ENCODE measurements around the gene RNF103. TPM values are rescaled to one million over a fixed set of nuclear protein-coding genes. Genes with fewer than 3 reads are reported as not detected.

The RNF103 gene
- total RNA-seq, 2 experiments from 2014 or later, result 8.4 to 10.0 TPM

- peaks cover 2% of the 10 kb centered on the region for H3K27me3 Mint-ChIP-seq
- H3K4me3 Mint-ChIP-seq, result peak overlapping the region; percentile 95
- POLR2A ChIA-PET, result interaction anchor here (0.6 to 2.4 kb wide), 6 partner anchors 38 to 250 kb away, joined by 3 to 16 read pairs (median 3); partner anchors contain the start of gene KDM3A
- no peaks in the 10 kb centered on the region for H3K9me3 Mint-ChIP-seq (ENCODE audit: low read depth)
- ATAC-seq (no peak), DNase-seq (peak; percentile 46)
- H3K27ac Mint-ChIP-seq, result peak overlapping the region; percentile 96
- CTCF ChIA-PET, result interaction anchor here (0.6 to 1.3 kb wide), 4 partner anchors 19 to 142 kb away, joined by 3 to 4 read pairs (median 4); no protein-coding TSS in a partner anchor
- peaks cover 20% of the 10 kb centered on the region for H3K36me3 Mint-ChIP-seq (ENCODE audit: low read depth)
- peaks cover 38% of the 10 kb centered on the region for H3K4me1 Mint-ChIP-seq
- intact Hi-C loops (cut with DNase I, micrococcal nuclease), result loop anchor here (1.0 to 5.0 kb wide), 8 partner anchors 38 to 515 kb away; partner anchors contain the start of genes CHMP3 (in 2 of the 2), KDM3A (in 2 of the 2), IMMT (in 1 of the 2) and POLR1A (in 1 of the 2)
Observed at GRCh38 chr2:86622519-86623042, 1.1 kb downstream of the RNF103 start.

DNA sequence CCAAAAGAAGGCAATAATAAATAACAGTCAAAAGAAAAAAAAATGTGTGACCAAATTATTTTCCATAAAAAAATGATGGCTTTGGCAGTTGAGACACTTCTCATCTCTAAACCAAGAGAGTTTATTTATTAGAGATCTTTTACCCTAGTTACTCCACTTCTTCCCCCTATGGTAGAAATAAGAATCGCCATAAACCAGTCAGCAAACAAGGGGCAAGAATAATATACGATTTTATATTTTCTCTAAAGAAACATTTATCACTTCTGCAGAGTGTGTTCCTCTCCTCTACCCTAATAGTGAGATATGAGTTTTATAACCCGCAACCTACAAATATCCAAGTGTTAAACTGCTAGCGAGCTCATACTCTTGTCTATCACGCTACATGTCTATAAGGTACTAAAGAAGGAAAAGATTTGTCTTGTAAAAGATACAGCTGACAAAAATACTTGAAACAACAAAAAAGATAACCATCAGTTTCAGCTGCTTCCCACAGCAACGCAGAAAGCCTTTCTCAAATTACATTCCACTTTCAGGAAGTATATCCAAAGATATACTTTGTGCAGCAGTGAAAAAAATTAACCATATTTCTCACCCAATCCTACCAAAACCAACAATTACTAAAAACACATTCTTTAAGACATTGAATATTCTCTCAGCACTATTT, 2.3 kb downstream of the RNF103 start:
- DNase-seq, result no peak

GRCh38 chr2:86617738-86618137, 5.9 kb downstream of the RNF103 start:
- no peak overlapping the region for H3K27ac Mint-ChIP-seq
- ChIA-PET POLR2A (no interaction called here), CTCF (interaction anchor here (1.0 kb wide), 1 partner anchor 9 kb away, joined by 4 read pairs; no protein-coding TSS in a partner anchor)
- DNase-seq, result no peak
- intact Hi-C loops (cut with DNase I, micrococcal nuclease), result no loop called here
- no peak for ATAC-seq
- no peak overlapping the region for H3K4me3 Mint-ChIP-seq
- H3K9me3 Mint-ChIP-seq (ENCODE audit: low read depth), result no peaks in the 10 kb centered on the region
- peaks cover 48% of the 10 kb centered on the region for H3K4me1 Mint-ChIP-seq
- H3K27me3 Mint-ChIP-seq, result no peaks in the 10 kb centered on the region
- H3K36me3 Mint-ChIP-seq (ENCODE audit: low read depth), result peaks cover 43% of the 10 kb centered on the region

More for the DNA sequence above, 2.3 kb downstream of the RNF103 start:
- intact Hi-C loops (cut with DNase I, micrococcal nuclease), result loop anchor here (5.0 kb wide), 2 partner anchors 39 to 514 kb away; partner anchors contain the start of genes POLR1A (in 1 of the 2) and PTCD3 (in 1 of the 2)
- H3K36me3 Mint-ChIP-seq (ENCODE audit: low read depth), result peaks cover 26% of the 10 kb centered on the region
- H3K9me3 Mint-ChIP-seq (ENCODE audit: low read depth), result no peaks in the 10 kb centered on the region
- CTCF ChIA-PET, result interaction anchor here (0.5 to 1.3 kb wide), 4 partner anchors 53 to 745 kb away, joined by 3 to 4 read pairs (median 3); no protein-coding TSS in a partner anchor
- peak overlapping the region; percentile 95 for H3K4me3 Mint-ChIP-seq
- POLR2A ChIA-PET, result interaction anchor here (2.0 to 2.4 kb wide), 2 partner anchors 178 to 180 kb away, joined by 5 to 16 read pairs; partner anchors contain the start of gene KDM3A
- peaks cover 46% of the 10 kb centered on the region for H3K4me1 Mint-ChIP-seq
- peak overlapping the region; percentile 37 for H3K27ac Mint-ChIP-seq
- no peak for ATAC-seq
- H3K27me3 Mint-ChIP-seq, result peaks cover 2% of the 10 kb centered on the region

- Mint-ChIP-seq H3K27me3 (no peaks in the 10 kb centered on the region), H3K4me3 (no peak overlapping the region), H3K9me3 (ENCODE audit: low read depth) (no peaks in the 10 kb centered on the region), H3K27ac (no peak overlapping the region), H3K4me1 (peaks cover 48% of the 10 kb centered on the region), H3K36me3 (ENCODE audit: low read depth) (peaks cover 43% of the 10 kb centered on the region)
- DNase-seq (no peak), ATAC-seq (no peak)
- POLR2A ChIA-PET, result no interaction called here
- CTCF ChIA-PET, result interaction anchor here (1.0 kb wide), 1 partner anchor 9 kb away, joined by 4 read pairs; no protein-coding TSS in a partner anchor
- intact Hi-C loops (cut with DNase I, micrococcal nuclease), result no loop called here
Observed at GRCh38 chr2:86617153-86617552, 6.5 kb downstream of the RNF103 start.

DNA sequence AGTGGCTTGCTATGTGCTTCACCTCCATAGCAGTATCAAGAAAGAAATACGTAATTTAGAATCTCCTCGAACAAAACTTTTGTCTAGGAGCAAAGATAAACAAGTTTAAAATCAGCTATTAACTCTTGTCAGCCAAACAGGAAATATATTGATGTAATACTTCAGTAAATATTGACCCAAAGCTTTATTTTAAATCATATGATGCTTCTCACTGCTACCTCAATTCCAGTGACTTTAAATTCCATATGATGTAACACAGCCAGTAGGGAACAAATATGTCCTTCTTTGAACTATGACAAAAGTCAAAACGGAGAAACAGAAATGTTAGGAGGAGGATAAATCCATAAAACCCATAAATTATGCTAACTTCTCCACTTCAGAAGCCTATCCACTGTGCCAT, 7.2 kb downstream of the RNF103 start:
- H3K36me3 Mint-ChIP-seq (ENCODE audit: low read depth), result peaks cover 45% of the 10 kb centered on the region
- no peaks in the 10 kb centered on the region for H3K9me3 Mint-ChIP-seq (ENCODE audit: low read depth)
- ATAC-seq (no peak), DNase-seq (no peak)
- intact Hi-C loops (cut with DNase I, micrococcal nuclease), result no loop called here
- ChIA-PET POLR2A (no interaction called here), CTCF (interaction anchor here (0.5 kb wide), 1 partner anchor 100 kb away, joined by 8 read pairs; no protein-coding TSS in a partner anchor)
- no peaks in the 10 kb centered on the region for H3K27me3 Mint-ChIP-seq
- peaks cover 48% of the 10 kb centered on the region for H3K4me1 Mint-ChIP-seq
- H3K27ac Mint-ChIP-seq, result no peak overlapping the region
- no peak overlapping the region for H3K4me3 Mint-ChIP-seq

GRCh38 chr2:86615596-86615995, 8.1 kb downstream of the RNF103 start:
- H3K9me3 Mint-ChIP-seq (ENCODE audit: low read depth), result no peaks in the 10 kb centered on the region
- H3K4me3 Mint-ChIP-seq, result no peak overlapping the region
- intact Hi-C loops (cut with DNase I, micrococcal nuclease), result no loop called here
- peaks cover 54% of the 10 kb centered on the region for H3K36me3 Mint-ChIP-seq (ENCODE audit: low read depth)
- ATAC-seq (no peak), DNase-seq (no peak)
- peaks cover 48% of the 10 kb centered on the region for H3K4me1 Mint-ChIP-seq
- H3K27me3 Mint-ChIP-seq, result no peaks in the 10 kb centered on the region
- ChIA-PET CTCF (no interaction called here), POLR2A (interaction anchor here (0.6 kb wide), 1 partner anchor 169 kb away, joined by 4 read pairs; no protein-coding TSS in a partner anchor)
- H3K27ac Mint-ChIP-seq, result no peak overlapping the region

DNA sequence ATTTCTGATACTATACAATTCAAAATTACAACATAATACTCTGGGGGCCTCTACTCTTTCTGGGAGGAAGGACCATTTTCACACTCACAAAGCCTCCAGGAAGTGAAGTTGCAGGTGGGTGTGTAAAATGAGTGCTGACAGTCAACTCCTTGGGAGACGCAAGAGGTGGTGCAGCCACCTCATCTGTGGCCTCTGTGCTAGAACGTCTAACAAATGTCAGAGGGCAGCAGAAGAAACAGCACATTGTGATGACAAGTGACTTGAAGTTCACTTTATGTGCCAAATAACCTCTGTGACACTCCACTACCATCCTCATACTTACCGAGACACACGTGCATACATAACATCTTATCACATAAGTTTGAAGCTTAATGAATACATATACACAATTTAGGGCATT, 10.2 kb downstream of the RNF103 start:
- POLR2A ChIA-PET, result no interaction called here
- ATAC-seq (no peak), DNase-seq (peak; percentile 9)
- peaks cover 33% of the 10 kb centered on the region for H3K4me1 Mint-ChIP-seq
- H3K9me3 Mint-ChIP-seq (ENCODE audit: low read depth), result no peaks in the 10 kb centered on the region
- peaks cover 51% of the 10 kb centered on the region for H3K36me3 Mint-ChIP-seq (ENCODE audit: low read depth)
- CTCF ChIA-PET, result no interaction called here
- H3K27ac Mint-ChIP-seq, result no peak overlapping the region
- no peak overlapping the region for H3K4me3 Mint-ChIP-seq
- H3K27me3 Mint-ChIP-seq, result no peaks in the 10 kb centered on the region
- intact Hi-C loops (cut with DNase I, micrococcal nuclease), result no loop called here

DNA sequence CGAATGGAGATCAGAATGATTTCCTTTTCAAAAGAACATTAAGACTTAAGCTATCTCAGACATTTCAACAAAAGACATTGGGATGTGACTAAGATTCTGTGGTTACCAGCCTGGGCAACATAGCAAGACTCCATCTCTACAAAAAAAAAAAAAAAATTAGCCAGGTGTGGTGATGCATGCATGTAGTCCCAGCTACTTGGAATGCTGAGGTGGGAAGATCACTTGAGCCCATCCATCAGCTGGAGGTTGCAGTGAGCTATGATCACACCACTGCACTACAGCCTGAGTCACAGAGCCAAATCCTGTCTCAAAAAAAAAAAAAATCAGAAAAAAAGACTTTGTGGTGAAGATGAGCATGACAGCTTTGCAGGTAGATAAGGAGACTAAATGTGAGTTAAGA, 12.8 kb downstream of the RNF103 start:
- ChIA-PET CTCF (interaction anchor here (1.6 kb wide), 1 partner anchor 18 kb away, joined by 4 read pairs; no protein-coding TSS in a partner anchor), POLR2A (no interaction called here)
- Mint-ChIP-seq H3K9me3 (ENCODE audit: low read depth) (no peaks in the 10 kb centered on the region), H3K27me3 (no peaks in the 10 kb centered on the region), H3K36me3 (ENCODE audit: low read depth) (peaks cover 39% of the 10 kb centered on the region), H3K4me1 (peaks cover 16% of the 10 kb centered on the region), H3K4me3 (no peak overlapping the region), H3K27ac (no peak overlapping the region)
- intact Hi-C loops (cut with DNase I, micrococcal nuclease), result no loop called here
- DNase-seq (no peak), ATAC-seq (no peak)

DNA sequence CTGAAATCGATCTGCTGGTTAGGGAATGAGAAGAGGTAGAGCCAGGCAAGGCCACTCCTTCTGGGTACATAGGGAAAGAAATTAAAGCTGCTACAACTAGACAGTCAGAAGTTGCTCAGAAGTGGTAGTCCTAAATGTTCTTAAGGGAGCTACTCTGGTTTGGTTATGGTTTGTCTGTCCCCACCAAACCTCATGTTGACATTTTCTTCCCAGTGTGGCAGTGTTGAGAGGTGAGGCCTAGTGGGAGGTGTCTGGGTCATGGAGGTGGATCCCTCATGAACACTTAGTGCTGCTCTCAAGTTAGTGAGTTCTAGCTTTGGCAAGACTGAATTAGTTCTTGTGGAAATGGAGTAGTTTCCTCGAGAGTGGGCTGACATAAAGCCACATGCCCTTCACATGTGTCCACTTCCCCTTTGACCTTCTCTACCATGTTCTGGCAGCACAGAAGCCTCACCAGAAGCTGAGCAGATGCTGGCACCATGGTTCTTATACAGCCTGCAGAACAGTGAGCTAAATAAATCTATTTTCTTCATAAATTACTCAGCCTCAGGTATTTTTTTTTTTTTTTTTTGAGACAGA, 14.7 kb downstream of the RNF103 start:
- ATAC-seq (no peak), DNase-seq (no peak)
- Mint-ChIP-seq H3K27me3 (no peaks in the 10 kb centered on the region), H3K4me1 (peaks cover 13% of the 10 kb centered on the region), H3K9me3 (ENCODE audit: low read depth) (no peaks in the 10 kb centered on the region), H3K36me3 (ENCODE audit: low read depth) (peaks cover 45% of the 10 kb centered on the region), H3K27ac (no peak overlapping the region), H3K4me3 (no peak overlapping the region)
- intact Hi-C loops (cut with DNase I, micrococcal nuclease), result no loop called here
- ChIA-PET POLR2A (no interaction called here), CTCF (interaction anchor here (1.2 kb wide), 1 partner anchor 367 kb away, joined by 3 read pairs; no protein-coding TSS in a partner anchor)

- DNase-seq, result no peak
- H3K9me3 Mint-ChIP-seq (ENCODE audit: low read depth), result no peaks in the 10 kb centered on the region
- intact Hi-C loops (cut with DNase I, micrococcal nuclease), result no loop called here
- no peaks in the 10 kb centered on the region for H3K27me3 Mint-ChIP-seq
- H3K36me3 Mint-ChIP-seq (ENCODE audit: low read depth), result peaks cover 30% of the 10 kb centered on the region
- ATAC-seq, result no peak
- H3K4me1 Mint-ChIP-seq, result peaks cover 1% of the 10 kb centered on the region
- CTCF ChIA-PET, result interaction anchor here (1.4 kb wide), 1 partner anchor 13 kb away, joined by 5 read pairs; no protein-coding TSS in a partner anchor
- POLR2A ChIA-PET, result no interaction called here
- no peak overlapping the region for H3K4me3 Mint-ChIP-seq
- no peak overlapping the region for H3K27ac Mint-ChIP-seq
Observed at GRCh38 chr2:86603905-86604304, 19.8 kb downstream of the RNF103 start.

- peaks cover 1% of the 10 kb centered on the region for H3K4me1 Mint-ChIP-seq
- peaks cover 3% of the 10 kb centered on the region for H3K27me3 Mint-ChIP-seq
- no peak overlapping the region for H3K27ac Mint-ChIP-seq
- H3K36me3 Mint-ChIP-seq (ENCODE audit: low read depth), result peaks cover 9% of the 10 kb centered on the region
- ATAC-seq (no peak), DNase-seq (no peak)
- no peak overlapping the region for H3K4me3 Mint-ChIP-seq
- POLR2A ChIA-PET, result no interaction called here
- intact Hi-C loops (cut with DNase I, micrococcal nuclease), result no loop called here
- CTCF ChIA-PET, result no interaction called here
- no peaks in the 10 kb centered on the region for H3K9me3 Mint-ChIP-seq (ENCODE audit: low read depth)
Observed at GRCh38 chr2:86598966-86599365, 24.7 kb downstream of the RNF103 start.

Data from activated CD4-positive, alpha-beta T cell treated with anti-CD3 and anti-CD28 coated beads for 36 hours (primary cell).